ENCODE data around the gene RUNX2. TPM values are rescaled to one million over a fixed set of nuclear protein-coding genes. Genes with fewer than 3 reads are reported as not detected.

RUNX2 gene
- total RNA-seq, 6 experiments from 2014 or later: 7.4 to 12.7 (median 10.8) TPM

DNA sequence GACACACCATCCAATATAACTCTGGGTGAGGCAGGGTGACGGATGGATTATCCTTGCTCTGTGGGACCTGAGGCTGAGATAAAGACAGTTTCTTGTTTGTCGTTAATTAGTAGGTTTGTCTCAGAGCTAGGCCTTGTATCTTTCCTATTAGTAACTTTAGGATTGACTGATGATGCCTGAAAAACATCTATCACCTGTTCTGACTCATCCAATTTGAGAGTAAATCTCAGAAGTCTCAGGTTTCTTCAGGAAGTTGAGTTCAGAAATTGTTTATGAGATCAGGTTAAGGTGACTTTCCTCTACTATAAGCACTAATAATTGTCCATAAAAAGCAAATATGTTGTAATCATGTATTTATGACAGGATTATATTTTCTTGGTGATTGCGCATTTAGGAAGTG is 179.1 kb downstream of the RUNX2 start:
- Mint-ChIP-seq H3K4me1 (ENCODE audit: low read depth) (peaks cover 52% of the 10 kb centered on the region), H3K27ac (no peak overlapping the region), H3K9me3 (no peaks in the 10 kb centered on the region), H3K27me3 (ENCODE audit: insufficient read depth) (no peaks in the 10 kb centered on the region), H3K36me3 (ENCODE audit: low read depth) (peaks cover 20% of the 10 kb centered on the region), H3K4me3 (no peak overlapping the region)
- TF ChIP-seq, protein P1, sequence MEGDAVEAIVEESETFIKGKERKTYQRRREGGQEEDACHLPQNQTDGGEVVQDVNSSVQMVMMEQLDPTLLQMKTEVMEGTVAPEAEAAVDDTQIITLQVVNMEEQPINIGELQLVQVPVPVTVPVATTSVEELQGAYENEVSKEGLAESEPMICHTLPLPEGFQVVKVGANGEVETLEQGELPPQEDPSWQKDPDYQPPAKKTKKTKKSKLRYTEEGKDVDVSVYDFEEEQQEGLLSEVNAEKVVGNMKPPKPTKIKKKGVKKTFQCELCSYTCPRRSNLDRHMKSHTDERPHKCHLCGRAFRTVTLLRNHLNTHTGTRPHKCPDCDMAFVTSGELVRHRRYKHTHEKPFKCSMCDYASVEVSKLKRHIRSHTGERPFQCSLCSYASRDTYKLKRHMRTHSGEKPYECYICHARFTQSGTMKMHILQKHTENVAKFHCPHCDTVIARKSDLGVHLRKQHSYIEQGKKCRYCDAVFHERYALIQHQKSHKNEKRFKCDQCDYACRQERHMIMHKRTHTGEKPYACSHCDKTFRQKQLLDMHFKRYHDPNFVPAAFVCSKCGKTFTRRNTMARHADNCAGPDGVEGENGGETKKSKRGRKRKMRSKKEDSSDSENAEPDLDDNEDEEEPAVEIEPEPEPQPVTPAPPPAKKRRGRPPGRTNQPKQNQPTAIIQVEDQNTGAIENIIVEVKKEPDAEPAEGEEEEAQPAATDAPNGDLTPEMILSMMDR (IDR thresholded peaks at IDR 0.05): no peak
- no peak for DNase-seq

DNA sequence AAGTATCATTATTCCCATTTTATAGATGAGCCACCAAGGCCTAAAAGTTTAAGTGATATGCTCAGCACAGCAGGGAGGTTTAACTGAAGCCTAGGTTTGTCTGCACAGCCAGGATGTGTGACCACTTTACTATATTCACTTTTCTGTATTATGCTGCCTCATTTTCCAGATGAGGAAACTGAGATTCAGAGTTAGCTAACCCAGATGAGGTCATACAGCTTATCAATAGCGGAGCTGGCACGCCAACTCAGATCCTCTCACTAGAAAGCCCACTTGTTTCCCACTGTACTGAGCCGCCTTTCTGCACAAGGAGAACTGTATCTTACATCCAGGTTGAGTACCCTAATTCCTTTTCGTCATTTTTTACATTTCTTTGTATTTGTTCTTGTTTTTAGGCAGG is 181.3 kb downstream of the RUNX2 start:
- Mint-ChIP-seq H3K9me3 (no peaks in the 10 kb centered on the region), H3K27ac (no peak overlapping the region)
- TF ChIP-seq, protein P1 (IDR thresholded peaks at IDR 0.05): no peak

DNA sequence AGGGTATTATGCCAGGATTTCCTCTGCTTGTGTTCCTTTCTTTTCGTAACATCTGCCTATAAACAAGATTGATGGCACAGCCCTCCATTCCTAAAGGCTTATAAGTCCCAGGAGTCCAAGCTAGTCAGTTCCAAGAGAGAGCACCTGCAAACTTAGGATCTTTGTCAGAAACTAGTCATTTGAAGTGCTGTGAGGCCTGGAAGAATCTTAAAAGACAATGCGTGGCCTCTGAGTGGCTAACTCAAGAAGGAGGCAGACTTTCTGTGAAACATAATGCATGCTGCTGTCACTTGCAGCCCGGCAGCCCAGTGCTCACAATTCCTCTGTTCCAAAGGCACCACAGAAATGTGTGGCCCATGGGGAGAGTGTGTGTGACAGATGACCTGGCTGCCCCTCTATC is 184.6 kb downstream of the RUNX2 start:
- Mint-ChIP-seq H3K36me3 (ENCODE audit: low read depth) (peaks cover 21% of the 10 kb centered on the region), H3K4me1 (ENCODE audit: low read depth) (peaks cover 17% of the 10 kb centered on the region), H3K4me3 (no peak overlapping the region), H3K27ac (no peak overlapping the region), H3K27me3 (ENCODE audit: insufficient read depth) (no peaks in the 10 kb centered on the region), H3K9me3 (no peaks in the 10 kb centered on the region)
- DNase-seq: no peak
- TF ChIP-seq, protein P1 (IDR thresholded peaks at IDR 0.05): no peak

More for the DNA sequence above, 181.3 kb downstream of the RUNX2 start:
- DNase-seq: no peak
- Mint-ChIP-seq H3K36me3 (ENCODE audit: low read depth) (peaks cover 28% of the 10 kb centered on the region), H3K27me3 (ENCODE audit: insufficient read depth) (no peaks in the 10 kb centered on the region), H3K4me3 (no peak overlapping the region), H3K4me1 (ENCODE audit: low read depth) (peaks cover 36% of the 10 kb centered on the region)

DNA sequence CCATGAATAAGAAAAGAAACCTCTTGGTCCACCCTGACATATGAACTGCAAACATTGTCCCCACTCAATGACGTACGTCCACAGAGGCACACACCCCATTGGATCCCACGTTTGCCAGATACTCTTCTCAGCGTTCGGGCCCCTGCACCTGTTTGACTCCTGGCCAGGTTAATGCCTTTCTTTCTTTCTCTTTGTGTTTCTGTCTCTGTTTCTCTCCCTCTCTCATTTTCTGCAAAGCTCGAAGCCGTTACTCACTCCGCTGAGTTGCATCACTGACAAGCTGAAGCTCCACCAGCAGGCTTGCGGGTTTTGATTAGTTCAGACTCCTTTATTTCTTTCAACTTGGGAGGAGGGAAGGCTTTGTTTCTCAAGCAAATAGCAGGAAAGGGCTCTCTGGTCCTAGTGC is 185.1 kb downstream of the RUNX2 start:
- H3K36me3 Mint-ChIP-seq (ENCODE audit: low read depth): peaks cover 21% of the 10 kb centered on the region
- H3K9me3 Mint-ChIP-seq: no peaks in the 10 kb centered on the region
- H3K27ac Mint-ChIP-seq: no peak overlapping the region

DNA sequence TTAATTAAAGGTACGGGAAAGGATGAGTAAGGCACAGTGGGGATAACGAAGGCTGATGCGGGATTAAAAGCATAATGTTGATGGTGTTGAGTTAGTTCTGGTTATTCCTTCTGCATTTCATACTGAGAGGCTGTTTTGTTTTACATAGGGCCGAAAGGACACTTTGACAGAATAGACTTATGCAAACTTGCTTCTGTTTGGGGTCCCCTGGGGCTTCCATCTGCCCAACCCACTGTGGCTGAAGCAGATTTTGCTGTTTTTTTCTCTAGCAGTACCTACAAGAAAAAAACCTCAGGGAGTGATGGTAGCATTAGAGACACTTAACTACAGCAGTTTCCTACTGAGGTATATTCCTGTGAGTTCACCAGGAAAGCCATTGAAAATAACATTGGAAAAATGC is 185.7 kb downstream of the RUNX2 start:
- Mint-ChIP-seq H3K27me3 (ENCODE audit: insufficient read depth) (no peaks in the 10 kb centered on the region), H3K4me3 (no peak overlapping the region), H3K36me3 (ENCODE audit: low read depth) (peaks cover 21% of the 10 kb centered on the region), H3K27ac (no peak overlapping the region), H3K9me3 (no peaks in the 10 kb centered on the region), H3K4me1 (ENCODE audit: low read depth) (peaks cover 27% of the 10 kb centered on the region)
- TF ChIP-seq, protein P1 (IDR thresholded peaks at IDR 0.05): no peak
- DNase-seq: no peak

More for the DNA sequence above, 185.1 kb downstream of the RUNX2 start:
- TF ChIP-seq, protein P1 (IDR thresholded peaks at IDR 0.05): no peak
- Mint-ChIP-seq H3K4me3 (no peak overlapping the region), H3K27me3 (ENCODE audit: insufficient read depth) (no peaks in the 10 kb centered on the region), H3K4me1 (ENCODE audit: low read depth) (peaks cover 20% of the 10 kb centered on the region)
- no peak for DNase-seq

All from HFFc6 (cell line).